HG03045 (cell line): ENCODE data around the gene SAYSD1.
A peak's percentile ranks its signal among the peaks of the same experiment; 100 is the strongest.

Experiments used
- ATAC-seq: cut with Tn5 transposase; IDR thresholded peaks from one replicate; pipeline ENCODE4 v1.9.1; 2021; ENCODE audit warnings: mild to moderate bottlenecking, moderate library complexity; ENCODE audit not compliant: unreplicated experiment

Gene SAYSD1

DNA sequence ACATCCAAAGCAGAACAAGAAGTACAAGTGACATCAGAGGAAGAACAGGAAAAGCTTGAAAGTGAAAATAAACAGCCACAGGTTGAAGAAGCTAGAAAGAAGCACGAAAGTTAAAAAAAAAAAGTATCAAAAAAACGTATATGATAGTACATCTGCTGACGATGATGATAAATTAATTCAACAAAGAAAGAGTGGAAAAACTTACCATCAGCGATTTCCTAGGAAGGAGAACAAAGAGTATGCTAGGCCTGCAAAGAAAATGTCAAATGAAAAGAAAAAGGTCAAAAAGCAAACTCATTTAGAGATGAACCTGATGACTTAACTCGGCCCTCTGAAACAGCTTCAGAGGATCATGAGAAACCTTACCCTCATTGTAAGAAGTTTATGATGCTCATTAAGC lies 3.7 kb downstream of the SAYSD1 start:
- no peak for ATAC-seq

GRCh38 chr6:39108041-39108839 lies 6.7 kb downstream of the SAYSD1 start:
- no peak for ATAC-seq

- ATAC-seq: no peak
These were observed 7.3 kb downstream of the SAYSD1 start for GRCh38 chr6:39107641-39108040.

DNA sequence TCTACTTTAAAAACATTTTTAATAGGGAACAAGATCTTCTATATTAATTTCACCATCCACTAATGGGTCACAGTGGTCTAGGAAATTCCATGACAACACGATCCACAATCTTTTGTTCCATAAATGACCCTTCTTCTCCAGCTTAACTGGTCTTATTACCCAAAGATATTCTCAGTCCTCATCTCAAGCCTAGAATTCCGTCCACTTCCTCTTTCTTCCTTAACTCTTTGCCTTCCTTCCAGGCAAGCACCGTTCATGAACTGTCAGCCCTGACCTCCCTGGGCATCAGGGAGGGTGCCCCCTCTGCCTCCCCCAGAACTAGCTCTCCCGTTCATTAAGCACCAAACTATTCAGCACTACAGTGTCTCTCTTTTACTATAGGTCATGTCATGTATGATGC lies 8.0 kb downstream of the SAYSD1 start:
- ATAC-seq: no peak

- no peak for ATAC-seq
These were observed 10.5 kb downstream of the SAYSD1 start for GRCh38 chr6:39104528-39104927.

DNA sequence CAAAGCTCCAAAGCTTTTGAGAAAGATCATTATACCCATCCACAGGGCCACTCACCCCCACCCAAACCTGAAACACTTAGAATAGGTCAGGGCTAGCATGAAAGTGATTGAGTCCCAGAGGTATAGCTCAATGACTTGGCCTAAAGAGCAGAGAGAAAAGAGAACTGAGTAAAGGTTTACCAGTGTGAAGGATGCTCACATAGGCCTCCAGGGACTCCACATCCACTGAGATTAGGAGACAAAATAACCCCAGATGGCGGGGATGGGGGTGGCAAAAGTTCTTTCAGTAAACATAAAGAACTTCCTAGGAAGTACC lies 12.2 kb downstream of the SAYSD1 start:
- no peak for ATAC-seq

GRCh38 chr6:39102071-39102820 lies 12.7 kb downstream of the SAYSD1 start:
- ATAC-seq: peak; percentile 57

DNA sequence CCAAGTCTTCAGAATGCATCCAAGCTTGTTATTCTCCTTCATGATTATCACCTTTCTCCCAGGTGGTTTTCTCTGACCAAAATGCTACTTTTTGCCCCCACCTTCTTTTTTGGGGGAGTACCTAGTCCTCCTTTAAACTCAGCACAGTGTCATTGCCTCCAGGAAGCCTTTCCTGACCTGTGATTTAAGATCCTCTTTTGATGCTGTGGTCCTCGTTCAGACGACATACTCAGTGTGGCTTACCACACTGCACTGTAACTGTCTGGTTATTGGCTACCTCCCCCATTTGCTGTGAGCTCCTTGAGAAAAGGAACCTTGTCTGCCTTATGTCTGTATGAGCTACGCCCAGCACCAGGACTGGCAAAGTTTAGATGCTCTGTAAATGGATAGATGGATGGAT lies 14.6 kb downstream of the SAYSD1 start:
- no peak for ATAC-seq

DNA sequence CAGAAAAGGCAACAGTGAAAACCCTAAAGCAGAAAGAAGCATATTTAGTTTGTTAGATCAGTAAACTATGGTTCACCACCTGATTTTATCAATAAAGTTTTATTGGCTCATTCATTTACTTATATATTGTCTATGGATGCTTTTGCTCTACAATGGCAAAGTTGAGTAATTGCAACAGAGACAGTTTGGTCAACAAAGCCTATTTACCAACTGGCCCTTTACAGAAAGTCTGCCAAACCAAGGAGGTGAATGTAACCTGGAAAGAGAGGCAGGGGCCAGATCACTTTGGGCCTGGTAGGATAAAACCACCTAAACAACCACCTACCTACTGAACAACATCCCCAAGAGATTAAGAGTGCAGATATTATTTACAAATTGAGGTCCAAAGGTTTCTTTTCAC lies 19.4 kb downstream of the SAYSD1 start:
- ATAC-seq: no peak

DNA sequence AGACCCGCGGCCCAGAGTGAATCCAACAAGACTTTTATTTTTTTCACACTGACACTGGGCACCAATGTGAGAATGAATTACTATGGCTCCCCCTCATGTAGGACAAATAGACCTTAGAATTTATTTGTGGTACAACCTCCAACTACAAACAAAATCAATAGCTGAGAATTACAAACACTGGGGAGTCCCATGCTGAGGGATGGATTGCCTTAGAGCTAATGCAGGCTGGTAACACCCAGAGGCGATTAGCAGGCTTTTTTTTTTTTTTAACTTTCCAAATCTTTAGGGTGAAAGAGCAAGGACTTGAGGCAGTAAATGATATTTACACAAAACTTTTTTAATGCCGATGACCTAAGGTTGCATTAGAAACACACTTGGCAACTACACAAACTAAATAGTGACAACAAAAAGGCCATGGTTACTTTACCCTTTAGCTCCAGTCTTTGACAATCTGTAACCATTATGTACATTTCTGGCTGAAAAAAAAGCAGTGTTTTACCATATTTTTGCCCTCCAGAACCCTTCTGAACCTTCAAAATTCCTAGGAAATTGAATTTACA lies 21.8 kb downstream of the SAYSD1 start:
- no peak for ATAC-seq

- no peak for ATAC-seq
These were observed 22.9 kb downstream of the SAYSD1 start for GRCh38 chr6:39092124-39092523.

DNA sequence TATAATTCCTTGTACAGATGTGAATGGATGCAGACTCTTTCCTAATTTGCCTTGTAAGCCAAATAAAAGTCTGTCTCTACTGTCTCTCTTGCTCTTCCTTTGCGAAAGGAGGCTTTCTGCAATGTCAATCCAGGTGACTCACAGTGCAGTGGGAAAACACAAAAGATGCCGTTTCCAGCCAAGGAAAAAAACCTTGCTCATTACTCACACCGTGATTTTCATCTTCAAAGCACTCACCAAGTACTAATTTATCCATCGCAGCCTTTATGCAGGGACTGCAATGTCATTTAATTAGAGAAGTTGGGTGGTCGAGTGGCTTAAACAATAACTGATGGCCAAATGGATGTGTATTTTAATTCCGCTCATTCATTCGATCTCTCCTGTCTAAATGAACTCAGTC lies 23.8 kb downstream of the SAYSD1 start:
- no peak for ATAC-seq

- no peak for ATAC-seq
These were observed 24.9 kb downstream of the SAYSD1 start for GRCh38 chr6:39090036-39090435.

GRCh38 chr6:39088331-39088730 lies 26.7 kb downstream of the SAYSD1 start:
- ATAC-seq: no peak

- ATAC-seq: no peak
These were observed 27.8 kb downstream of the SAYSD1 start for GRCh38 chr6:39087197-39087596.

DNA sequence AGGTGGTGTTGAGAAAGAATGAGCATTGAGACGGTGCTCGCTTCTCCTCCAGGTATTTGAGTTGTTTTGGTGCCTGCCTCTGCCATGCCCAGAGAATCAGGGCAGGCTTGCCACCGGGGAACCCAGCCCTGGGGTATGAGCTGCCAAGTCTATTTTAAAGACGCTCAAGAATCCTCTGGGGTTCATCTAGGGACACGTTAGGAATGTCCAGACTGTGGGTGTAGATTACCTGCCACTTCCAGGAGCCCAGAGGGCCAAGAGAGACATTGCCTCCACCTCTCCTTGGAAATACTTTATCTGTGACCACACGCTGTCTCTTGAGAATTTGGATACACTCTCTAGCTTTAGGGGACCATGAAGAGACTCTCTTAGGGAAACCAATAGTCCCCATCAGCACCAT lies 28.3 kb downstream of the SAYSD1 start:
- ATAC-seq: peak; percentile 5

DNA sequence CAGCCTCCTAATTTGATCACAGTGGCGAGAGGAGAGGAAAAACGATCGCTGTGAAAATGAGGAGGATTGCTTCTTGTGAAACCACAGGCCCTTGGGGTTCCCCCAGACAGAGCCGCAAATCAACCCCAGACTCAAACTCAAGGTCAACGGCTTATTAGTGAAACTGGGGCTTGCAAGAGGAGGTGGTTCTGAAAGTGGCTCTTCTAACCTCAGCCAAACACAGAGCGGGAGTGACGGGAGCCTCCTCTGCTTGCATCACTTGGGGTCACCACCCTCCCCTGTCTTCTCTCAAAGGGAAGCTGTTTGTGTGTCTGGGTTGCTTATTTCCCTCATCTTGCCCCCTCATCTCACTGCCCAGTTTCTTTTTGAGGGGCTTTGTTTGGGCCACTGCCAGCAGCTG lies 28.7 kb downstream of the SAYSD1 start:
- peak; percentile 80 for ATAC-seq

- no peak for ATAC-seq
These were observed 29.7 kb downstream of the SAYSD1 start for GRCh38 chr6:39085129-39085797.

- ATAC-seq: no peak
These were observed 30.5 kb downstream of the SAYSD1 start for GRCh38 chr6:39084506-39084905.

GRCh38 chr6:39083231-39083634 lies 31.8 kb downstream of the SAYSD1 start:
- ATAC-seq: no peak

DNA sequence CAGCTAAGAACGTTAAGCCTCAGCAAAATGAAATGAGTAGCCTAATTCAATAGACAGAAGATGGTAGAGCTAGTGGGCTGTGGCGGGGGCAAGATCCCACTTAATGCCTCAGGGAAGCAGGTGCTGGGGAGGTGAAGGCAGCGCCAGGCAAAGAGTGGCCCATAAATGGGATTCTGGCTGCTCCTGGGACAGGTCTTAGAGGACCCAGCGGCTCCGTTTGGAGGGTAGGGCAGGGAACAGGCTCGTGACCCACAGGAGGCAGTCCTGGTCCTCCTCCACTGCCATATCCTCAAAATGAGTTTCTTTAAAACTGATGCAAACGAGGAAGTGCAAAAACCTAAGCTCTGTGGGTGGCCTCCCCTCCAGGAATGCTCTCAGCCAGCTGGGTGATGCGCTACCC lies 32.7 kb downstream of the SAYSD1 start:
- ATAC-seq: no peak
